Lower leg skin (tissue), 3 donors: ENCODE measurements around the gene HDAC4.

Source experiments
- POLR2A ChIP-seq, 2 donors: fragments of 450-650 bp; IDR thresholded peaks; one replicate each; pipeline ENCODE4 v1.6.1; 2016 to 2017; ENCODE audit warnings: antibody characterized with exemption in 2 of 2, mild to moderate bottlenecking in 1 of 2, moderate library complexity in 1 of 2
- TF ChIP-seq, protein P1 (sequence below), 3 donors: fragments of 450-650 bp; IDR thresholded peaks; one replicate each; pipeline ENCODE4 v1.5.1; 2016; ENCODE audit warnings: antibody characterized with exemption in 3 of 3, mild to moderate bottlenecking in 3 of 3, moderate library complexity in 2 of 3

GRCh38 chr2:239148495-239149200 is 252.2 kb downstream of the HDAC4 start:
- TF ChIP-seq, protein P1, sequence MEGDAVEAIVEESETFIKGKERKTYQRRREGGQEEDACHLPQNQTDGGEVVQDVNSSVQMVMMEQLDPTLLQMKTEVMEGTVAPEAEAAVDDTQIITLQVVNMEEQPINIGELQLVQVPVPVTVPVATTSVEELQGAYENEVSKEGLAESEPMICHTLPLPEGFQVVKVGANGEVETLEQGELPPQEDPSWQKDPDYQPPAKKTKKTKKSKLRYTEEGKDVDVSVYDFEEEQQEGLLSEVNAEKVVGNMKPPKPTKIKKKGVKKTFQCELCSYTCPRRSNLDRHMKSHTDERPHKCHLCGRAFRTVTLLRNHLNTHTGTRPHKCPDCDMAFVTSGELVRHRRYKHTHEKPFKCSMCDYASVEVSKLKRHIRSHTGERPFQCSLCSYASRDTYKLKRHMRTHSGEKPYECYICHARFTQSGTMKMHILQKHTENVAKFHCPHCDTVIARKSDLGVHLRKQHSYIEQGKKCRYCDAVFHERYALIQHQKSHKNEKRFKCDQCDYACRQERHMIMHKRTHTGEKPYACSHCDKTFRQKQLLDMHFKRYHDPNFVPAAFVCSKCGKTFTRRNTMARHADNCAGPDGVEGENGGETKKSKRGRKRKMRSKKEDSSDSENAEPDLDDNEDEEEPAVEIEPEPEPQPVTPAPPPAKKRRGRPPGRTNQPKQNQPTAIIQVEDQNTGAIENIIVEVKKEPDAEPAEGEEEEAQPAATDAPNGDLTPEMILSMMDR (IDR thresholded peaks at IDR 0.05): no peak
- no peak for TF ChIP-seq POLR2A (IDR thresholded peaks at IDR 0.05)
